H9 (cell line): ENCODE results near the gene BIRC5. TPM values are rescaled to one million over a fixed set of nuclear protein-coding genes. Genes with fewer than 3 reads are reported as not detected.
A peak's percentile ranks its signal among the peaks of the same experiment; 100 is the strongest.

Source experiments
- DNase-seq: peaks from one replicate; pipeline ENCODE4 v3.0.0-alpha.2; 2017
- H2AFZ ChIP-seq: one replicate; pipeline ENCODE4 v1.6.1; 2013; ENCODE audit warnings: mild to moderate bottlenecking, low read length, control low read depth, moderate library complexity
- H2AK5ac ChIP-seq: 2 replicates; pipeline ENCODE4 v1.6.1; 2013; ENCODE audit warnings: low read length, control low read depth, mixed read lengths; ENCODE audit not compliant: insufficient read length
- H2BK120ac ChIP-seq: one replicate; pipeline ENCODE4 v1.6.1; 2013; ENCODE audit warnings: low read depth, mild to moderate bottlenecking, low read length, control low read depth, inconsistent platforms; ENCODE audit not compliant: poor library complexity, severe bottlenecking
- H2BK12ac ChIP-seq: 2 replicates; pipeline ENCODE4 v1.6.1; 2013; ENCODE audit warnings: low read length, control low read depth, mixed read lengths, low read depth; ENCODE audit not compliant: insufficient read length
- H2BK15ac ChIP-seq: 2 replicates; pipeline ENCODE4 v1.6.1; 2013; ENCODE audit warnings: low read depth, low read length, control low read depth
- H2BK20ac ChIP-seq: one replicate; pipeline ENCODE4 v1.6.1; 2013; ENCODE audit warnings: low read depth, mild to moderate bottlenecking, low read length, control low read depth, inconsistent platforms; ENCODE audit not compliant: poor library complexity, severe bottlenecking
- H2BK5ac ChIP-seq: 2 replicates; pipeline ENCODE4 v1.6.1; 2013; ENCODE audit warnings: low read length, control low read depth, mixed read lengths; ENCODE audit not compliant: insufficient read length
- H3K14ac ChIP-seq: 2 replicates; pipeline ENCODE4 v1.6.1; 2013; ENCODE audit warnings: low read length, control low read depth; ENCODE audit not compliant: insufficient read depth
- H3K18ac ChIP-seq: 2 replicates; pipeline ENCODE4 v1.6.1; 2013; ENCODE audit warnings: low read depth, mild to moderate bottlenecking, mixed read lengths, low read length, control low read depth; ENCODE audit not compliant: insufficient read length
- H3K23ac ChIP-seq: 2 replicates; pipeline ENCODE4 v1.6.1; 2013; ENCODE audit warnings: low read length, control low read depth, mixed read lengths, low read depth; ENCODE audit not compliant: insufficient read length
- H3K23me2 ChIP-seq: 2 replicates; pipeline ENCODE4 v1.6.1; 2013; ENCODE audit warnings: low read depth, mild to moderate bottlenecking, mixed read lengths, low read length, control low read depth; ENCODE audit not compliant: insufficient read length, poor library complexity, severe bottlenecking
- H3K27ac ChIP-seq: 2 replicates; pipeline ENCODE4 v1.5.1; 2013; ENCODE audit warnings: low read length, control low read depth, mixed read lengths, low read depth; ENCODE audit not compliant: insufficient read length
- H3K27me3 ChIP-seq: 2 replicates; pipeline ENCODE4 v1.6.1; 2013; ENCODE audit warnings: low read length, control low read depth, inconsistent platforms; ENCODE audit not compliant: insufficient read depth
- H3K4ac ChIP-seq: 2 replicates; pipeline ENCODE4 v1.6.1; 2013; ENCODE audit warnings: low read depth, mild to moderate bottlenecking, control low read depth, inconsistent platforms, low read length, moderate library complexity
- H3K4me1 ChIP-seq: 2 replicates; pipeline ENCODE4 v1.6.1; 2013; ENCODE audit warnings: low read length, control low read depth, inconsistent platforms; ENCODE audit not compliant: insufficient read depth
- H3K4me2 ChIP-seq: 2 replicates; pipeline ENCODE4 v1.6.1; 2013; ENCODE audit warnings: low read length, control low read depth, mixed read lengths; ENCODE audit not compliant: insufficient read length, insufficient read depth
- H3K56ac ChIP-seq: 2 replicates; pipeline ENCODE4 v1.6.1; 2013; ENCODE audit warnings: low read depth, mild to moderate bottlenecking, mixed read lengths, low read length, control low read depth; ENCODE audit not compliant: insufficient read length
- H3K79me1 ChIP-seq: 2 replicates; pipeline ENCODE4 v1.6.1; 2013; ENCODE audit warnings: low read depth, mild to moderate bottlenecking, moderate library complexity, low read length, control low read depth, inconsistent platforms; ENCODE audit not compliant: insufficient read depth, poor library complexity, severe bottlenecking
- H3K79me2 ChIP-seq: 2 replicates; pipeline ENCODE4 v1.6.1; 2013; ENCODE audit warnings: low read length, control low read depth, inconsistent platforms; ENCODE audit not compliant: insufficient read depth
- H3K9ac ChIP-seq: 2 replicates; pipeline ENCODE4 v1.6.1; 2013; ENCODE audit warnings: low read length, control low read depth, mixed read lengths; ENCODE audit not compliant: insufficient read length; ENCODE audit errors: extremely low read depth
- H3K9me3 ChIP-seq: one replicate; pipeline ENCODE4 v1.6.1; 2013; ENCODE audit warnings: low read depth, low read length, inconsistent platforms; ENCODE audit not compliant: control insufficient read depth
- H3T11ph ChIP-seq: one replicate; pipeline ENCODE4 v1.6.1; 2013; ENCODE audit warnings: mild to moderate bottlenecking, low read length, control low read depth, inconsistent platforms
- H4K20me1 ChIP-seq: one replicate; pipeline ENCODE4 v1.6.1; 2013; ENCODE audit not compliant: control insufficient read depth, insufficient read length, insufficient read depth
- H4K5ac ChIP-seq: 2 replicates; pipeline ENCODE4 v1.6.1; 2013; ENCODE audit warnings: low read depth, mild to moderate bottlenecking, mixed read lengths, low read length, control low read depth; ENCODE audit not compliant: insufficient read length
- H4K8ac ChIP-seq: replicated peaks from 2 replicates; pipeline ENCODE4 v1.6.1; 2013; ENCODE audit warnings: low read length, control low read depth, mixed read lengths, low read depth; ENCODE audit not compliant: insufficient read length
- H4K91ac ChIP-seq: 2 replicates; pipeline ENCODE4 v1.6.1; 2013; ENCODE audit warnings: low read depth, mild to moderate bottlenecking, moderate library complexity, mixed read lengths, low read length, control low read depth; ENCODE audit not compliant: insufficient read length
- H3K27ac Mint-ChIP-seq, 3 experiments: 2 replicates in 2 of 3; 3 replicates in 1 of 3; pipeline ENCODE4 v1.8.0; 2020 to 2021; ENCODE audit warnings: mixed read lengths in 3 of 3, mild to moderate bottlenecking in 1 of 3, moderate library complexity in 1 of 3
- H3K27me3 Mint-ChIP-seq: 2 replicates; pipeline ENCODE4 v1.8.0; 2021; ENCODE audit warnings: low read depth, mild to moderate bottlenecking, moderate library complexity, mixed read lengths
- H3K36me3 Mint-ChIP-seq, 3 experiments: 2 replicates in 2 of 3; 3 replicates in 1 of 3; pipeline ENCODE4 v1.8.0; 2020 to 2021; ENCODE audit warnings: low read depth in 3 of 3, mixed read lengths in 3 of 3; ENCODE audit not compliant: insufficient read depth in 1 of 3
- H3K4me1 Mint-ChIP-seq, 2 experiments: 2 replicates each; pipeline ENCODE4 v1.8.0; 2020; ENCODE audit warnings: mixed read lengths in 2 of 2
- H3K4me3 Mint-ChIP-seq, 2 experiments: 2 replicates in 1 of 2; 3 replicates in 1 of 2; pipeline ENCODE4 v1.8.0; 2020 to 2021; ENCODE audit warnings: mild to moderate bottlenecking in 2 of 2, mixed read lengths in 2 of 2, moderate library complexity in 1 of 2
- H3K9me3 Mint-ChIP-seq, 2 experiments: 2 replicates in 1 of 2; 3 replicates in 1 of 2; pipeline ENCODE4 v1.8.0; 2020; ENCODE audit warnings: mild to moderate bottlenecking in 2 of 2, mixed read lengths in 2 of 2, moderate library complexity in 1 of 2
- WGBS: extraction: QIAGEN DNeasy Blood & Tissue Kit; methylation state at CpG from one replicate; pipeline ENCODE4 v1.1.7; 2013; ENCODE audit warnings: missing lambda C conversion rate, low lambda C conversion rate, mixed read lengths; ENCODE audit not compliant: insufficient read length; ENCODE audit errors: extremely low coverage; 5-methylcytosine and 5-hydroxymethylcytosine counted together
- total RNA-seq: library from RNA; stranded (reverse); gene quantifications from 2 replicates; pipeline ENCODE4 v1.2.1, GENCODE V29; 2021
- TF ChIP-seq, protein P1 (sequence below): fragments of 200-600 bp; sonication (generic); conservative IDR thresholded peaks from 3 replicates; pipeline ENCODE4 v1.8.0; 2021; ENCODE audit warnings: antibody characterized with exemption, mild to moderate bottlenecking

BIRC5 gene
- total RNA-seq, 1 experiment from 2014 or later = 97.8 TPM

DNA sequence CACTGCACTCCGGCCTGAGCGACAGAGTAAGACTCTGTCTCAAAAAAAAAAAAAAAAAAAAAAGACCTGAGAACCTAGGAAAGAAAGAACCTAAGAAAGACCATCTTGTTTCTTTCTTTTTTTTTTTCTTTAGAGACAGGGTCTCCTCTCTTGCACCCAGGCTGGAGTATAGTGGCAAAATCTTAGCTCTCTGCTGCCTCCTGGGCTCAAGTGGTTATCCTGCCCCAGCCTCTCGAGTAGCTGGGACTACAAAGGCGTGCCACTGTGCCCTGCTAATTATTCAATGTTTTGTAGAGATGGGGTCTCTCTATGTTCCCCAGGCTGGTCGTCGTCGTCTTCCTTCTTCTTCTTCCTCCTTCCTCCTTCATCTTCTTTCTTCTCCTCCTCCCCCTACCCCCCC lies 7.8 kb upstream of the BIRC5 start:
- H3K27me3 ChIP-seq = no peaks in the 10 kb centered on the region
- Mint-ChIP-seq H3K36me3 (peaks cover 9 to 39% (median 23%) of the 10 kb centered on the region in 3 experiments; a peak in 6 of 7 replicates), H3K4me3 (no peak overlapping the region; a peak in 1 of 5 replicates), H3K27me3 (no peaks in the 10 kb centered on the region), H3K9me3 (peaks cover 0 to 2% of the 10 kb centered on the region in 2 experiments; a peak in 1 of 5 replicates), H3K27ac (no peak overlapping the region; a peak in 1 of 7 replicates), H3K4me1 (no peaks in the 10 kb centered on the region)
- no peaks in the 10 kb centered on the region for H3K9me3 ChIP-seq
- no peak for DNase-seq
- no CpG with 5 or more reads among the region's 7 CpGs for WGBS
- H4K91ac ChIP-seq = no peak overlapping the region
- no peaks in the 10 kb centered on the region for H4K20me1 ChIP-seq
- no peak overlapping the region for H3K14ac ChIP-seq
- no peak overlapping the region for H3K9ac ChIP-seq
- H2BK5ac ChIP-seq = no peak overlapping the region
- H4K5ac ChIP-seq = no peak overlapping the region
- no peak overlapping the region for H3K18ac ChIP-seq
- H4K8ac ChIP-seq = no peak overlapping the region
- no peak overlapping the region for H3K56ac ChIP-seq
- H3K4ac ChIP-seq = no peak overlapping the region
- no peak overlapping the region for H3T11ph ChIP-seq
- H3K23ac ChIP-seq = no peak overlapping the region
- no peaks in the 10 kb centered on the region for H3K4me1 ChIP-seq
- TF ChIP-seq, protein P1, sequence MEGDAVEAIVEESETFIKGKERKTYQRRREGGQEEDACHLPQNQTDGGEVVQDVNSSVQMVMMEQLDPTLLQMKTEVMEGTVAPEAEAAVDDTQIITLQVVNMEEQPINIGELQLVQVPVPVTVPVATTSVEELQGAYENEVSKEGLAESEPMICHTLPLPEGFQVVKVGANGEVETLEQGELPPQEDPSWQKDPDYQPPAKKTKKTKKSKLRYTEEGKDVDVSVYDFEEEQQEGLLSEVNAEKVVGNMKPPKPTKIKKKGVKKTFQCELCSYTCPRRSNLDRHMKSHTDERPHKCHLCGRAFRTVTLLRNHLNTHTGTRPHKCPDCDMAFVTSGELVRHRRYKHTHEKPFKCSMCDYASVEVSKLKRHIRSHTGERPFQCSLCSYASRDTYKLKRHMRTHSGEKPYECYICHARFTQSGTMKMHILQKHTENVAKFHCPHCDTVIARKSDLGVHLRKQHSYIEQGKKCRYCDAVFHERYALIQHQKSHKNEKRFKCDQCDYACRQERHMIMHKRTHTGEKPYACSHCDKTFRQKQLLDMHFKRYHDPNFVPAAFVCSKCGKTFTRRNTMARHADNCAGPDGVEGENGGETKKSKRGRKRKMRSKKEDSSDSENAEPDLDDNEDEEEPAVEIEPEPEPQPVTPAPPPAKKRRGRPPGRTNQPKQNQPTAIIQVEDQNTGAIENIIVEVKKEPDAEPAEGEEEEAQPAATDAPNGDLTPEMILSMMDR = peak; percentile 51; the same call in 2 of the 3 replicates
- no peak overlapping the region for H2BK12ac ChIP-seq
- no peak overlapping the region for H3K27ac ChIP-seq
- H2BK15ac ChIP-seq = no peak overlapping the region
- no peak overlapping the region for H2BK20ac ChIP-seq
- no peaks in the 10 kb centered on the region for H3K79me1 ChIP-seq
- no peaks in the 10 kb centered on the region for H3K23me2 ChIP-seq
- no peak overlapping the region for H2BK120ac ChIP-seq
- no peak overlapping the region for H2AFZ ChIP-seq
- no peak overlapping the region for H2AK5ac ChIP-seq
- H3K79me2 ChIP-seq = no peaks in the 10 kb centered on the region
- no peak overlapping the region for H3K4me2 ChIP-seq
